Measurements from ENCODE around the gene BCAS1. TPM values are rescaled to one million over a fixed set of nuclear protein-coding genes. Genes with fewer than 3 reads are reported as not detected.

The BCAS1 gene
- total and polyA plus RNA-seq, 12 donors, result 0.03 TPM; not detected in 11

- intact Hi-C loops (cut with DNase I), result loop anchor here in 1 of 10 donors (10.0 kb wide), 1 partner anchor 1658 kb away; no protein-coding TSS in a partner anchor
- peaks cover 0 to 19% (median 0%) of the 10 kb centered on the region in 11 donors for H3K9me3 ChIP-seq
- H3K27ac ChIP-seq, result no peak overlapping the region
- WGBS, 2 donors, result 97 to 99% methylated on average over 4 of the region's 4 CpGs
- no peaks in the 10 kb centered on the region for H3K27me3 ChIP-seq
- TF ChIP-seq CTCF (IDR thresholded peaks at IDR 0.05), result no peak
- DNase-seq (no peak), ATAC-seq (no peak)
- no peak overlapping the region for H3K4me3 ChIP-seq
- peaks cover 0 to 24% (median 16%) of the 10 kb centered on the region in 9 donors for H3K4me1 ChIP-seq
- no peaks in the 10 kb centered on the region for H3K36me3 ChIP-seq
These were observed 117.8 kb downstream of the BCAS1 start for GRCh38 chr20:53952528-53953096.

GRCh38 chr20:53950578-53950977 lies 119.8 kb downstream of the BCAS1 start:
- H3K27ac ChIP-seq, result peak overlapping the region in 1 of 10 donors; percentile 76
- H3K36me3 ChIP-seq, result no peaks in the 10 kb centered on the region
- H3K4me1 ChIP-seq, result peaks cover 0 to 24% (median 16%) of the 10 kb centered on the region in 9 donors
- WGBS, 2 donors, result 87% methylated on average over 3 of the region's 3 CpGs
- no peak for ATAC-seq
- no peak for DNase-seq
- H3K9me3 ChIP-seq, result peaks cover 0 to 13% (median 0%) of the 10 kb centered on the region in 11 donors
- intact Hi-C loops (cut with DNase I), result loop anchor here in 1 of 10 donors (10.0 kb wide), 1 partner anchor 1656 kb away; no protein-coding TSS in a partner anchor
- no peak for TF ChIP-seq CTCF (IDR thresholded peaks at IDR 0.05)
- H3K4me3 ChIP-seq, result no peak overlapping the region
- no peaks in the 10 kb centered on the region for H3K27me3 ChIP-seq

GRCh38 chr20:53950031-53950430 lies 120.4 kb downstream of the BCAS1 start:
- no peak overlapping the region for H3K4me3 ChIP-seq
- no peaks in the 10 kb centered on the region for H3K27me3 ChIP-seq
- intact Hi-C loops (cut with DNase I), result loop anchor here in 1 of 10 donors (10.0 kb wide), 1 partner anchor 1655 kb away; no protein-coding TSS in a partner anchor
- WGBS, 2 donors, result 63 to 67% methylated on average over 7 of the region's 7 CpGs
- ATAC-seq (peak in 2 of 8 donors; percentile 15 to 26), DNase-seq (no peak)
- H3K36me3 ChIP-seq, result no peaks in the 10 kb centered on the region
- H3K9me3 ChIP-seq, result peaks cover 0 to 13% (median 0%) of the 10 kb centered on the region in 11 donors
- peak overlapping the region in 2 of 10 donors; percentile 43 to 76 for H3K27ac ChIP-seq
- TF ChIP-seq CTCF (IDR thresholded peaks at IDR 0.05), result no peak
- peaks cover 0 to 24% (median 16%) of the 10 kb centered on the region in 9 donors for H3K4me1 ChIP-seq

- ATAC-seq (peak; percentile 28 to 93 (median 84)), DNase-seq (peak; percentile 38 to 41)
These were observed 121.0 kb downstream of the BCAS1 start for GRCh38 chr20:53949319-53949839.

More at GRCh38 chr20:53949319-53949839, 121.0 kb downstream of the BCAS1 start:
- H3K36me3 ChIP-seq, result no peaks in the 10 kb centered on the region
- no peaks in the 10 kb centered on the region for H3K27me3 ChIP-seq
- peak overlapping the region in 6 of 10 donors; percentile 1 to 76 (median 24) for H3K27ac ChIP-seq
- H3K4me1 ChIP-seq, result peaks cover 0 to 24% (median 16%) of the 10 kb centered on the region in 9 donors
- intact Hi-C loops (cut with DNase I), result loop anchor here in 3 of 10 donors (10.0 kb wide), 3 partner anchors 115 to 545 kb away; partner anchors contain the start of gene PFDN4 (in 1 of the 3)
- H3K4me3 ChIP-seq, result peak overlapping the region in 1 of 10 donors; percentile 3
- H3K9me3 ChIP-seq, result peaks cover 0 to 13% (median 0%) of the 10 kb centered on the region in 11 donors
- no peak for TF ChIP-seq CTCF (IDR thresholded peaks at IDR 0.05)
- 32 to 40% methylated on average over 10 of the region's 10 CpGs for WGBS, 2 donors
